Breast epithelium (tissue), 3 donors: ENCODE results near the gene GID4.

ENCODE experiments used
- POLR2A ChIP-seq: fragments of 450-650 bp; IDR thresholded peaks from one replicate; pipeline ENCODE4 v1.6.1; 2016; ENCODE audit warnings: antibody characterized with exemption, mild to moderate bottlenecking, moderate library complexity
- POLR2AphosphoS5 ChIP-seq, 3 donors: sonication (generic); formaldehyde crosslinking; IDR thresholded peaks; one replicate each; pipeline ENCODE4 v1.6.1; 2017; ENCODE audit warnings: antibody characterized with exemption in 3 of 3
- TF ChIP-seq, protein P1 (sequence below), 3 donors: fragments of 450-650 bp; IDR thresholded peaks; one replicate each; pipeline ENCODE4 v1.5.1; 2016 to 2017; ENCODE audit warnings: antibody characterized with exemption in 3 of 3, mild to moderate bottlenecking in 3 of 3, moderate library complexity in 3 of 3

DNA sequence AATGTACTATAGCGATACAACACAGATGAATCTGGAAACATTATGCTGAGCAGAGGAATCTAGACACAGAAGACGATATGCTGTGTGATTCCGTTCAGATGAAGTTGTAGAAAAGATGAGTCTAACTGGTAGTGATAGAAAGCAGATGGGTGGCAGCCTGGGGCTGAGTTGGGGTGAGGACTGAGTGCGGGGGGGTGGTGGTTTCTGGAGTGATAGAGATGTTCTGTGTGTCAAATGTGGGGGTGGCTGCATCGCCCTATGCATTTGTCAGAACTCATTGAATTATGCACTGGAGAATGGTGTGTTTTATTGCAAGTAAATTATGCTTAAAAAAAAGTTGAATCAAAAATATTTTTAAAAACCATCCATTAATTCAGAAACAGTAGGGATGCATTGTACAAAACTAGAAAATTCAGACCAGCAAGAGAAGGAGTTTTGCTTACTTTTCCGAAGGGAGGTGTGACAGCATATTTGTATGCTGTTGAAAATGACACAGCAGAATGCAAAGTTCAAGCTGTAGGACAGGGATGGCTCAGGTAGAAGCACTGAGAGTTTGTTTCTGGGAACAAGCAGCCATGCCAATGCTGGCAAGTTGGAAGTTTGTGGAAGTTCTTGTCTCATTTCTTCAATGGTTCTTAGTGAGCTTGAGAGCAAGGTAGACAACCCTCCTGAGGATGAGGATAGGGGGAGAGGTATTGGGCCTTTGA lies 35.5 kb downstream of the GID4 start:
- TF ChIP-seq, protein P1, sequence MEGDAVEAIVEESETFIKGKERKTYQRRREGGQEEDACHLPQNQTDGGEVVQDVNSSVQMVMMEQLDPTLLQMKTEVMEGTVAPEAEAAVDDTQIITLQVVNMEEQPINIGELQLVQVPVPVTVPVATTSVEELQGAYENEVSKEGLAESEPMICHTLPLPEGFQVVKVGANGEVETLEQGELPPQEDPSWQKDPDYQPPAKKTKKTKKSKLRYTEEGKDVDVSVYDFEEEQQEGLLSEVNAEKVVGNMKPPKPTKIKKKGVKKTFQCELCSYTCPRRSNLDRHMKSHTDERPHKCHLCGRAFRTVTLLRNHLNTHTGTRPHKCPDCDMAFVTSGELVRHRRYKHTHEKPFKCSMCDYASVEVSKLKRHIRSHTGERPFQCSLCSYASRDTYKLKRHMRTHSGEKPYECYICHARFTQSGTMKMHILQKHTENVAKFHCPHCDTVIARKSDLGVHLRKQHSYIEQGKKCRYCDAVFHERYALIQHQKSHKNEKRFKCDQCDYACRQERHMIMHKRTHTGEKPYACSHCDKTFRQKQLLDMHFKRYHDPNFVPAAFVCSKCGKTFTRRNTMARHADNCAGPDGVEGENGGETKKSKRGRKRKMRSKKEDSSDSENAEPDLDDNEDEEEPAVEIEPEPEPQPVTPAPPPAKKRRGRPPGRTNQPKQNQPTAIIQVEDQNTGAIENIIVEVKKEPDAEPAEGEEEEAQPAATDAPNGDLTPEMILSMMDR (IDR thresholded peaks at IDR 0.05) = no peak
- TF ChIP-seq POLR2AphosphoS5 (IDR thresholded peaks at IDR 0.05) (no peak), POLR2A (no peak)
